HEK293 (cell line): Measurements from ENCODE around the gene OR2W1.

Experiments
- CTCF ChIA-PET: fragments of 350-600 bp; formaldehyde crosslinking; extraction: SDS; loops from one replicate; lab custom pipeline; 2021; ENCODE audit warnings: antibody characterized with exemption; lab: Yijun Ruan, JAX
- POLR2A ChIA-PET: fragments of 300-600 bp; formaldehyde crosslinking; extraction: SDS; loops from one replicate; lab custom pipeline; 2020; ENCODE audit warnings: antibody characterized with exemption, inconsistent platforms; lab: Yijun Ruan, JAX
- H3K27ac ChIP-seq: fragments of 200-500 bp; sonication (Bioruptor generic); 2 replicates; pipeline ENCODE4 v1.5.1; 2014; ENCODE audit warnings: low read depth, low read length, control low read depth, inconsistent platforms; ENCODE audit errors: extremely low read depth
- H3K36me3 ChIP-seq, 2 experiments: fragments of 200-500 bp in 1 of 2; sonication (Bioruptor generic) in 1 of 2; 1 replicate in 1 of 2; 2 replicates in 1 of 2; pipeline ENCODE4 v1.5.1; 2014 to 2017; ENCODE audit warnings: inconsistent platforms in 2 of 2, low read length in 2 of 2; ENCODE audit not compliant: control insufficient read depth in 2 of 2, insufficient read depth in 1 of 2
- H3K4me1 ChIP-seq: fragments of 200-500 bp; sonication (Bioruptor generic); 2 replicates; pipeline ENCODE4 v1.5.1; 2014; ENCODE audit warnings: mild to moderate bottlenecking, low read length, inconsistent platforms; ENCODE audit not compliant: control insufficient read depth, insufficient read depth
- H3K4me3 ChIP-seq: 2 replicates; pipeline ENCODE4 v1.5.1; 2011; ENCODE audit warnings: low read depth, mild to moderate bottlenecking, control low read depth, low read length, moderate library complexity
- H3K9me3 ChIP-seq: fragments of 200-500 bp; sonication (Bioruptor generic); 2 replicates; pipeline ENCODE4 v1.5.1; 2014; ENCODE audit warnings: low read depth, low read length, inconsistent platforms; ENCODE audit not compliant: control insufficient read depth, insufficient read depth
- BCL11A ChIP-seq: fragments of 450-650 bp; formaldehyde crosslinking; IDR thresholded peaks from 2 replicates; pipeline ENCODE4 v1.5.1; 2016; ENCODE audit warnings: low read depth, missing biosample characterization, missing genetic modification characterization
- SALL2 ChIP-seq: fragments of 450-650 bp; formaldehyde crosslinking; IDR thresholded peaks from 2 replicates; pipeline ENCODE4 v1.5.0; 2017; ENCODE audit warnings: missing biosample characterization, mild to moderate bottlenecking, missing genetic modification characterization, borderline replicate concordance
- SP7 ChIP-seq: fragments of 450-650 bp; formaldehyde crosslinking; IDR thresholded peaks from 2 replicates; pipeline ENCODE4 v1.5.1; 2016; ENCODE audit warnings: missing biosample characterization, missing genetic modification characterization
- ZBTB1 ChIP-seq: fragments of 450-650 bp; formaldehyde crosslinking; IDR thresholded peaks from 2 replicates; pipeline ENCODE4 v1.5.1; 2016; ENCODE audit warnings: missing biosample characterization, missing genetic modification characterization
- ZBTB17 ChIP-seq: fragments of 450-650 bp; formaldehyde crosslinking; IDR thresholded peaks from 2 replicates; pipeline ENCODE4 v1.5.1; 2016; ENCODE audit warnings: missing biosample characterization, missing genetic modification characterization
- ZNF121 ChIP-seq: fragments of 450-650 bp; formaldehyde crosslinking; IDR thresholded peaks from 2 replicates; pipeline ENCODE4 v1.5.1; 2016; ENCODE audit warnings: missing biosample characterization, missing genetic modification characterization
- ZNF19 ChIP-seq: fragments of 450-650 bp; formaldehyde crosslinking; IDR thresholded peaks from 2 replicates; pipeline ENCODE4; 2016; ENCODE audit warnings: missing biosample characterization, missing genetic modification characterization, low read depth
- ZNF311 ChIP-seq: fragments of 450-650 bp; formaldehyde crosslinking; IDR thresholded peaks from 2 replicates; pipeline ENCODE4 v1.5.1; 2017; ENCODE audit warnings: missing biosample characterization, missing genetic modification characterization, borderline replicate concordance
- ZNF510 ChIP-seq: fragments of 450-650 bp; formaldehyde crosslinking; IDR thresholded peaks from 2 replicates; pipeline ENCODE4 v1.5.1; 2018; ENCODE audit warnings: mild to moderate bottlenecking, missing genetic modification characterization, missing biosample characterization; ENCODE audit not compliant: insufficient replicate concordance
- ZNF571 ChIP-seq: fragments of 450-650 bp; formaldehyde crosslinking; IDR thresholded peaks from 2 replicates; pipeline ENCODE4 v1.5.0; 2017; ENCODE audit warnings: missing biosample characterization, missing genetic modification characterization
- ZNF596 ChIP-seq: fragments of 450-650 bp; IDR thresholded peaks from 2 replicates; pipeline ENCODE4 v1.5.0; 2018; ENCODE audit warnings: missing biosample characterization, mild to moderate bottlenecking, missing genetic modification characterization, moderate library complexity
- ZNF654 ChIP-seq: fragments of 450-650 bp; formaldehyde crosslinking; IDR thresholded peaks from 2 replicates; pipeline ENCODE4 v1.5.1; 2016; ENCODE audit warnings: low read depth, missing biosample characterization, missing genetic modification characterization
- ZNF670 ChIP-seq: fragments of 450-650 bp; formaldehyde crosslinking; IDR thresholded peaks from 2 replicates; pipeline ENCODE4 v1.5.1; 2016; ENCODE audit warnings: missing biosample characterization, missing genetic modification characterization, low read depth
- ZNF747 ChIP-seq: fragments of 450-650 bp; formaldehyde crosslinking; IDR thresholded peaks from 2 replicates; pipeline ENCODE4 v1.5.1; 2016; ENCODE audit warnings: missing biosample characterization, missing genetic modification characterization
- ZNF792 ChIP-seq: fragments of 450-650 bp; formaldehyde crosslinking; IDR thresholded peaks from 2 replicates; pipeline ENCODE4 v1.5.1; 2016; ENCODE audit warnings: missing biosample characterization, missing genetic modification characterization
- ZSCAN23 ChIP-seq: fragments of 450-650 bp; formaldehyde crosslinking; IDR thresholded peaks from 2 replicates; pipeline ENCODE4 v1.5.1; 2016; ENCODE audit warnings: missing biosample characterization, missing genetic modification characterization
- TF ChIP-seq, protein P1 (sequence below): fragments of 450-650 bp; formaldehyde crosslinking; IDR thresholded peaks from 2 replicates; pipeline ENCODE4 v1.5.0; 2017; ENCODE audit warnings: missing biosample characterization, missing genetic modification characterization, borderline replicate concordance
- TF ChIP-seq, protein P2 (sequence below): fragments of 450-650 bp; IDR thresholded peaks from 2 replicates; pipeline ENCODE4 v1.5.1; 2018; ENCODE audit warnings: missing biosample characterization, missing genetic modification characterization
- TF ChIP-seq, protein P3 (sequence below): fragments of 450-650 bp; formaldehyde crosslinking; IDR thresholded peaks from 2 replicates; pipeline ENCODE4 v1.5.1; 2016; ENCODE audit warnings: missing biosample characterization, missing genetic modification characterization
- TF ChIP-seq, protein P4 (sequence below): sonication (generic); formaldehyde crosslinking; IDR thresholded peaks from 2 replicates; pipeline ENCODE4 v1.8.1; 2022; ENCODE audit warnings: mild to moderate bottlenecking, moderate library complexity, missing genetic modification reagents
- TF ChIP-seq, protein P5 (sequence below): fragments of 450-650 bp; formaldehyde crosslinking; IDR thresholded peaks from 2 replicates; pipeline ENCODE4 v1.5.1; 2017; ENCODE audit warnings: missing biosample characterization, mild to moderate bottlenecking, missing genetic modification characterization, moderate library complexity
- TF ChIP-seq, protein P6 (sequence below): fragments of 450-650 bp; formaldehyde crosslinking; IDR thresholded peaks from 2 replicates; pipeline ENCODE4 v1.5.1; 2016; ENCODE audit warnings: missing biosample characterization, missing genetic modification characterization

The OR2W1 gene

DNA sequence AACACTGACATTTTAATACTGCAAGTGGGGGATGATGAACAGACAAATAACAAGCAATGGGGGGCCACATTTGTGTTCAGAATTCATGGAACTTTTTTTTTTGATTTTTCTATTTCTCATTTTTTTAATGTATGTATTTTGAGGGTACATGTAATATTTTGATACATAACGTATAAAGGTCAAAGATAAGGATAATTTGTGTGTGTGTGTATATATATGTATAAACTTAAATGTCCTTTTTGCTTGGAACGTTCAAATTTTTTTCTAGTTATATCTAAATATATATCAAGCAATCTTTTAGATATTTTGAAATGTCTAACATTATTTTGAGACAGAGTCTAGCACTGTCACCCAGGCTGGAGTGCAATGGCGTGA, 27.6 kb downstream of the OR2W1 start:
- CTCF ChIA-PET, result interaction anchor here (0.6 to 1.4 kb wide), 6 partner anchors 37 to 541 kb away, joined by 3 to 5 read pairs (median 4); no protein-coding TSS in a partner anchor
- POLR2A ChIA-PET, result interaction anchor here (1.0 kb wide), 1 partner anchor 35 kb away, joined by 3 read pairs; no protein-coding TSS in a partner anchor
- no peaks in the 10 kb centered on the region for H3K9me3 ChIP-seq

DNA sequence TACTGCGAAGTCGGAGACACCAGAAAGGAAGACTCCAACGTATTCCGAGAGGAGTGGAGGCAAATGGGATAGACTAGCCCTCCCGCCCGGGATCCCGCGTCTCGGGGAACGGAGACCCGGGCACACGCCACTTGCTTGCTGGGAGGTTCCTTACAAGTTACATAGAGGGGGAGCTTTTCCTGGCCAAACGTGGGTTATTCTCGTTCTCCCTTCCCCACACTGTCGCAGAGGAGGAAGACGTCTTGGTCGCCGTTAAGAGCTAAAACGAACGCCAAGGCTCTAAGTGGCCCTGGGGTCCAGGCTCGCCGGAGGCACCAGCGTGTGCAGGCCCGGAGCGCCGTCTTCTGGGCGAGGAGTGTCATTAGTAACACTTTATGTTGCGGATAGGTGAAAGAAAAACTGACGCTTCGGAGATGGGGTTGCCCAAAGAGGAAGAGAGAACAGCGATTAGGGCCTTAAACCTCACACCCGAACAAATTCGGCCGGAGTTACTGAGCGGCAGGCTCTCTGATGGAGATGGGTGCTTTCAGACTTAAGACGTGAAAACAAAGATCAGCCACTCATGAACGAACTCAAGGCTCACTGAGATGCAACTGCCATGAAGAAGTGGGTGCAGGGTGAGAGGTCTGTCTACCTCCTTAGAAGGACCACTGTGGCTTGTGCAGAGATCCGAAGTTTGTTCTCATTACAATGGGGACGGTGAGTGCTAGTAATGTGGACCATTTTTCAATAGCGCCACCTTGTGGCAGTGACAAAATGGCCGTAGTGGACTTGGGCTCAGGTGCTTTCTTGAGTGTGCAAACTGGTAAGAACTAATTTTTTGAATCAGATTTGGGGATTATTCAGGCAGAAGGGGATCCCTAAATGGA, 28.2 kb downstream of the OR2W1 start:
- POLR2A ChIA-PET, result interaction anchor here (1.0 to 1.8 kb wide), 4 partner anchors 31 to 179 kb away, joined by 3 to 20 read pairs (median 4); partner anchors contain the start of gene TRIM27
- TF ChIP-seq ZNF596 (tag by site-specific recombination), result no peak
- TF ChIP-seq, protein P1, sequence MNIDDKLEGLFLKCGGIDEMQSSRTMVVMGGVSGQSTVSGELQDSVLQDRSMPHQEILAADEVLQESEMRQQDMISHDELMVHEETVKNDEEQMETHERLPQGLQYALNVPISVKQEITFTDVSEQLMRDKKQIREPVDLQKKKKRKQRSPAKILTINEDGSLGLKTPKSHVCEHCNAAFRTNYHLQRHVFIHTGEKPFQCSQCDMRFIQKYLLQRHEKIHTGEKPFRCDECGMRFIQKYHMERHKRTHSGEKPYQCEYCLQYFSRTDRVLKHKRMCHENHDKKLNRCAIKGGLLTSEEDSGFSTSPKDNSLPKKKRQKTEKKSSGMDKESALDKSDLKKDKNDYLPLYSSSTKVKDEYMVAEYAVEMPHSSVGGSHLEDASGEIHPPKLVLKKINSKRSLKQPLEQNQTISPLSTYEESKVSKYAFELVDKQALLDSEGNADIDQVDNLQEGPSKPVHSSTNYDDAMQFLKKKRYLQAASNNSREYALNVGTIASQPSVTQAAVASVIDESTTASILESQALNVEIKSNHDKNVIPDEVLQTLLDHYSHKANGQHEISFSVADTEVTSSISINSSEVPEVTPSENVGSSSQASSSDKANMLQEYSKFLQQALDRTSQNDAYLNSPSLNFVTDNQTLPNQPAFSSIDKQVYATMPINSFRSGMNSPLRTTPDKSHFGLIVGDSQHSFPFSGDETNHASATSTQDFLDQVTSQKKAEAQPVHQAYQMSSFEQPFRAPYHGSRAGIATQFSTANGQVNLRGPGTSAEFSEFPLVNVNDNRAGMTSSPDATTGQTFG (tag by site-specific recombination), result no peak
- TF ChIP-seq ZNF571 (tag by site-specific recombination), result no peak
- no peak for TF ChIP-seq ZNF121 (tag by site-specific recombination)
- TF ChIP-seq, protein P2, sequence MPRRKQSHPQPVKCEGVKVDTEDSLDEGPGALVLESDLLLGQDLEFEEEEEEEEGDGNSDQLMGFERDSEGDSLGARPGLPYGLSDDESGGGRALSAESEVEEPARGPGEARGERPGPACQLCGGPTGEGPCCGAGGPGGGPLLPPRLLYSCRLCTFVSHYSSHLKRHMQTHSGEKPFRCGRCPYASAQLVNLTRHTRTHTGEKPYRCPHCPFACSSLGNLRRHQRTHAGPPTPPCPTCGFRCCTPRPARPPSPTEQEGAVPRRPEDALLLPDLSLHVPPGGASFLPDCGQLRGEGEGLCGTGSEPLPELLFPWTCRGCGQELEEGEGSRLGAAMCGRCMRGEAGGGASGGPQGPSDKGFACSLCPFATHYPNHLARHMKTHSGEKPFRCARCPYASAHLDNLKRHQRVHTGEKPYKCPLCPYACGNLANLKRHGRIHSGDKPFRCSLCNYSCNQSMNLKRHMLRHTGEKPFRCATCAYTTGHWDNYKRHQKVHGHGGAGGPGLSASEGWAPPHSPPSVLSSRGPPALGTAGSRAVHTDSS (tag by site-specific recombination), result peak; percentile 22; the same call in 1 of the 2 replicates
- peak; percentile 65 for TF ChIP-seq ZNF654
- no peak for TF ChIP-seq ZNF311 (tag by site-specific recombination)
- TF ChIP-seq SP7 (tag by site-specific recombination), result peak; percentile 52
- TF ChIP-seq, protein P3, sequence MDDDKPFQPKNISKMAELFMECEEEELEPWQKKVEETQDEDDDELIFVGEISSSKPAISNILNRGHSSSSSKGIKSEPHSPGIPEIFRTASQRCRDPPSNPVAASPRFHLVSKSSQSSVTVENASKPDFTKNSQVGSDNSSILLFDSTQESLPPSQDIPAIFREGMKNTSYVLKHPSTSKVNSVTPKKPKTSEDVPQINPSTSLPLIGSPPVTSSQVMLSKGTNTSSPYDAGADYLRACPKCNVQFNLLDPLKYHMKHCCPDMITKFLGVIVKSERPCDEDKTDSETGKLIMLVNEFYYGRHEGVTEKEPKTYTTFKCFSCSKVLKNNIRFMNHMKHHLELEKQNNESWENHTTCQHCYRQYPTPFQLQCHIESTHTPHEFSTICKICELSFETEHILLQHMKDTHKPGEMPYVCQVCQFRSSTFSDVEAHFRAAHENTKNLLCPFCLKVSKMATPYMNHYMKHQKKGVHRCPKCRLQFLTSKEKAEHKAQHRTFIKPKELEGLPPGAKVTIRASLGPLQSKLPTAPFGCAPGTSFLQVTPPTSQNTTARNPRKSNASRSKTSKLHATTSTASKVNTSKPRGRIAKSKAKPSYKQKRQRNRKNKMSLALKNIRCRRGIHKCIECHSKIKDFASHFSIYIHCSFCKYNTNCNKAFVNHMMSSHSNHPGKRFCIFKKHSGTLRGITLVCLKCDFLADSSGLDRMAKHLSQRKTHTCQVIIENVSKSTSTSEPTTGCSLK (tag by site-specific recombination), result no peak
- no peak for TF ChIP-seq ZNF747 (tag by site-specific recombination)
- TF ChIP-seq, protein P4, sequence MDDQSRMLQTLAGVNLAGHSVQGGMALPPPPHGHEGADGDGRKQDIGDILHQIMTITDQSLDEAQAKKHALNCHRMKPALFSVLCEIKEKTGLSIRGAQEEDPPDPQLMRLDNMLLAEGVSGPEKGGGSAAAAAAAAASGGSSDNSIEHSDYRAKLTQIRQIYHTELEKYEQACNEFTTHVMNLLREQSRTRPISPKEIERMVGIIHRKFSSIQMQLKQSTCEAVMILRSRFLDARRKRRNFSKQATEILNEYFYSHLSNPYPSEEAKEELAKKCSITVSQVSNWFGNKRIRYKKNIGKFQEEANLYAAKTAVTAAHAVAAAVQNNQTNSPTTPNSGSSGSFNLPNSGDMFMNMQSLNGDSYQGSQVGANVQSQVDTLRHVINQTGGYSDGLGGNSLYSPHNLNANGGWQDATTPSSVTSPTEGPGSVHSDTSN, result no peak
- peak; percentile 77 for TF ChIP-seq ZBTB17 (tag by site-specific recombination)
- no peak for TF ChIP-seq SALL2
- no peak for TF ChIP-seq ZNF792
- TF ChIP-seq ZBTB1, result no peak
- TF ChIP-seq, protein P5, sequence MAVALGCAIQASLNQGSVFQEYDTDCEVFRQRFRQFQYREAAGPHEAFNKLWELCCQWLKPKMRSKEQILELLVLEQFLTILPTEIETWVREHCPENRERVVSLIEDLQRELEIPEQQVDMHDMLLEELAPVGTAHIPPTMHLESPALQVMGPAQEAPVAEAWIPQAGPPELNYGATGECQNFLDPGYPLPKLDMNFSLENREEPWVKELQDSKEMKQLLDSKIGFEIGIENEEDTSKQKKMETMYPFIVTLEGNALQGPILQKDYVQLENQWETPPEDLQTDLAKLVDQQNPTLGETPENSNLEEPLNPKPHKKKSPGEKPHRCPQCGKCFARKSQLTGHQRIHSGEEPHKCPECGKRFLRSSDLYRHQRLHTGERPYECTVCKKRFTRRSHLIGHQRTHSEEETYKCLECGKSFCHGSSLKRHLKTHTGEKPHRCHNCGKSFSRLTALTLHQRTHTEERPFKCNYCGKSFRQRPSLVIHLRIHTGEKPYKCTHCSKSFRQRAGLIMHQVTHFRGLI, result no peak
- no peak for TF ChIP-seq ZNF670 (tag by site-specific recombination)
- no peak for TF ChIP-seq ZNF19 (tag by site-specific recombination)
- peak; percentile 52; the same call in 1 of the 2 replicates for TF ChIP-seq BCL11A (tag by site-specific recombination)
- TF ChIP-seq ZNF510, result no peak

More for the DNA sequence above, 27.6 kb downstream of the OR2W1 start:
- Histone ChIP-seq H3K27ac (no peak overlapping the region), H3K36me3 (no peaks in the 10 kb centered on the region), H3K4me1 (no peaks in the 10 kb centered on the region)
- TF ChIP-seq ZSCAN23 (tag by site-specific recombination), result no peak
- TF ChIP-seq, protein P6, sequence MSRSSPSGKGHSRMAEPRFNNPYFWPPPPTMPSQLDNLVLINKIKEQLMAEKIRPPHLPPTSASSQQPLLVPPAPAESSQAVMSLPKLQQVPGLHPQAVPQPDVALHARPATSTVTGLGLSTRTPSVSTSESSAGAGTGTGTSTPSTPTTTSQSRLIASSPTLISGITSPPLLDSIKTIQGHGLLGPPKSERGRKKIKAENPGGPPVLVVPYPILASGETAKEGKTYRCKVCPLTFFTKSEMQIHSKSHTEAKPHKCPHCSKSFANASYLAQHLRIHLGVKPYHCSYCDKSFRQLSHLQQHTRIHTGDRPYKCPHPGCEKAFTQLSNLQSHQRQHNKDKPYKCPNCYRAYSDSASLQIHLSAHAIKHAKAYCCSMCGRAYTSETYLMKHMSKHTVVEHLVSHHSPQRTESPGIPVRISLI, result 0 out of 2 replicates have a peak, but pooled peaks have one; percentile 12
- TF ChIP-seq, all 188 proteins: peak for 1
- H3K4me3 ChIP-seq, result no peak overlapping the region

More for the DNA sequence above, 28.2 kb downstream of the OR2W1 start:
- Histone ChIP-seq H3K36me3 (no peaks in the 10 kb centered on the region), H3K4me3 (peak overlapping the region; percentile 75), H3K27ac (peak overlapping the region; percentile 55), H3K9me3 (no peaks in the 10 kb centered on the region), H3K4me1 (no peaks in the 10 kb centered on the region)
- CTCF ChIA-PET, result interaction anchor here (0.5 to 2.2 kb wide), 40 partner anchors 8 to 616 kb away, joined by 3 to 20 read pairs (median 4); partner anchors contain the start of genes GABBR1 and ZNF311
